Gastrocnemius medialis (tissue), 4 donors: Measurements from ENCODE around the gene GPRASP3. TPM values are rescaled to one million over a fixed set of nuclear protein-coding genes. Genes with fewer than 3 reads are reported as not detected.

Experiments used
- ATAC-seq, 2 donors: fragments of 150-250 bp; one replicate each; pipeline ENCODE4 v1.9.1; 2016
- DNase-seq, 2 donors: peaks; one replicate each; pipeline ENCODE4 v3.0.0-alpha.2; 2019
- H3K27ac ChIP-seq, 4 donors: fragments of 200-600 bp; sonication (generic); 1 replicate in 1 of 4; 2 replicates in 3 of 4; pipeline ENCODE4 v1.5.1; 2016 to 2018; ENCODE audit warnings: mild to moderate bottlenecking in 2 of 4, moderate library complexity in 1 of 4
- H3K27me3 ChIP-seq, 3 donors: fragments of 200-600 bp; sonication (generic) in 2 of 3; 1 replicate in 1 of 3; 2 replicates in 2 of 3; pipeline versions ENCODE4 v1.5.1 to v1.6.0; 2016 to 2019; ENCODE audit warnings: mild to moderate bottlenecking in 1 of 3, moderate library complexity in 1 of 3
- H3K36me3 ChIP-seq, 2 donors: fragments of 200-600 bp; sonication (generic) in 1 of 2; one replicate each; pipeline ENCODE4 v1.5.1; 2017 to 2018
- H3K4me1 ChIP-seq, 2 donors: fragments of 200-600 bp; sonication (generic) in 1 of 2; one replicate each; pipeline ENCODE4 v1.5.1; 2016 to 2017; ENCODE audit warnings: mild to moderate bottlenecking in 2 of 2
- H3K4me3 ChIP-seq, 4 donors: fragments of 200-600 bp; sonication (generic) in 3 of 4; 1 replicate in 1 of 4; 2 replicates in 3 of 4; pipeline ENCODE4 v1.5.1; 2016 to 2019; ENCODE audit warnings: mild to moderate bottlenecking in 2 of 4
- H3K9me3 ChIP-seq, 3 donors: fragments of 200-600 bp; sonication (generic) in 2 of 3; 1 replicate in 1 of 3; 2 replicates in 2 of 3; pipeline ENCODE4 v1.5.1; 2016 to 2019
- CTCF ChIP-seq, 5 experiments: fragments of 450-650 bp in 3 of 5; fragments of 200-600 bp in 2 of 5; sonication (generic) in 2 of 5; IDR thresholded peaks in 4 of 5; conservative IDR thresholded peaks in 1 of 5; 1 replicate in 4 of 5; 2 replicates in 1 of 5; pipeline ENCODE4 v1.5.1; 2016 to 2019; ENCODE audit warnings: antibody characterized with exemption in 5 of 5, mild to moderate bottlenecking in 3 of 5, moderate library complexity in 3 of 5
- POLR2A ChIP-seq, 2 donors: fragments of 450-650 bp; IDR thresholded peaks; one replicate each; pipeline ENCODE4 v1.6.1; 2017; ENCODE audit warnings: antibody characterized with exemption in 2 of 2, mild to moderate bottlenecking in 2 of 2, moderate library complexity in 2 of 2
- in situ Hi-C, 4 donors: fragments of 200-750 bp; cut with MboI; loops; one replicate each; pipeline versions ENCODE4 v1.15.0 to v1.8.0; 2017; ENCODE audit warnings: low sequenced_read_pairs in 4 of 4
- intact Hi-C: fragments of 100-400 bp; cut with DNase I; formaldehyde crosslinking; loops from one replicate; pipeline ENCODE4 v1.15.1; 2023; ENCODE audit warnings: low total_unique reads
- total RNA-seq, 4 donors: library from RNA; depleted of rRNA; stranded (reverse); fragments of >200 nt; gene quantifications; one replicate each; pipeline versions ENCODE4 v1.1.0 to v1.2.3, GENCODE V29; 2016

GPRASP3 gene
- total RNA-seq, 4 donors from 2014 or later, result 1.4 to 3.4 (median 2.7) TPM

GRCh38 chrX:102694749-102695148, 25.8 kb upstream of the GPRASP3 start:
- in situ Hi-C loops, result no loop called here

GRCh38 chrX:102696306-102696705, 24.2 kb upstream of the GPRASP3 start:
- Histone ChIP-seq H3K27ac (no peak overlapping the region), H3K4me3 (no peak overlapping the region), H3K27me3 (no peaks in the 10 kb centered on the region), H3K36me3 (no peaks in the 10 kb centered on the region), H3K9me3 (no peaks in the 10 kb centered on the region), H3K4me1 (no peaks in the 10 kb centered on the region)
- intact Hi-C loops, result no loop called here
- DNase-seq (no peak), ATAC-seq (no peak)
- in situ Hi-C loops, result no loop called here
- TF ChIP-seq POLR2A (IDR thresholded peaks at IDR 0.05) (no peak), CTCF (IDR thresholded peaks at IDR 0.05 in 4 of 5, conservative IDR thresholded peaks at IDR 0.05 in 1 of 5) (no peak)

More at GRCh38 chrX:102694749-102695148, 25.8 kb upstream of the GPRASP3 start:
- no peak for TF ChIP-seq CTCF (IDR thresholded peaks at IDR 0.05 in 4 of 5, conservative IDR thresholded peaks at IDR 0.05 in 1 of 5)
- no peak for TF ChIP-seq POLR2A (IDR thresholded peaks at IDR 0.05)
- Histone ChIP-seq H3K4me3 (no peak overlapping the region), H3K9me3 (no peaks in the 10 kb centered on the region), H3K27me3 (no peaks in the 10 kb centered on the region), H3K4me1 (no peaks in the 10 kb centered on the region), H3K27ac (no peak overlapping the region), H3K36me3 (no peaks in the 10 kb centered on the region)
- DNase-seq (no peak), ATAC-seq (no peak)
- intact Hi-C loops, result no loop called here

GRCh38 chrX:102697494-102697893, 23.0 kb upstream of the GPRASP3 start:
- H3K27ac ChIP-seq, result no peak overlapping the region
- in situ Hi-C loops, result no loop called here

GRCh38 chrX:102708900-102709299, 11.6 kb upstream of the GPRASP3 start:
- no peak overlapping the region for H3K4me3 ChIP-seq
- no peak for TF ChIP-seq CTCF (IDR thresholded peaks at IDR 0.05 in 4 of 5, conservative IDR thresholded peaks at IDR 0.05 in 1 of 5)
- TF ChIP-seq POLR2A (IDR thresholded peaks at IDR 0.05), result no peak
- no peaks in the 10 kb centered on the region for H3K4me1 ChIP-seq
- H3K27ac ChIP-seq, result no peak overlapping the region
- in situ Hi-C loops, result loop anchor here in 1 of 4 donors (25.0 kb wide), 1 partner anchor 103 kb away; no protein-coding TSS in a partner anchor
- ATAC-seq (no peak), DNase-seq (no peak)
- no peaks in the 10 kb centered on the region for H3K36me3 ChIP-seq
- no peaks in the 10 kb centered on the region for H3K9me3 ChIP-seq
- intact Hi-C loops, result no loop called here
- H3K27me3 ChIP-seq, result no peaks in the 10 kb centered on the region

More at GRCh38 chrX:102697494-102697893, 23.0 kb upstream of the GPRASP3 start:
- H3K36me3 ChIP-seq, result no peaks in the 10 kb centered on the region
- ATAC-seq (no peak), DNase-seq (no peak)
- H3K4me3 ChIP-seq, result no peak overlapping the region
- no peaks in the 10 kb centered on the region for H3K4me1 ChIP-seq
- no peaks in the 10 kb centered on the region for H3K9me3 ChIP-seq
- intact Hi-C loops, result no loop called here
- no peaks in the 10 kb centered on the region for H3K27me3 ChIP-seq
- no peak for TF ChIP-seq POLR2A (IDR thresholded peaks at IDR 0.05)
- no peak for TF ChIP-seq CTCF (IDR thresholded peaks at IDR 0.05 in 4 of 5, conservative IDR thresholded peaks at IDR 0.05 in 1 of 5)

GRCh38 chrX:102711872-102712215, 8.7 kb upstream of the GPRASP3 start:
- Histone ChIP-seq H3K27ac (no peak overlapping the region), H3K4me3 (peak overlapping the region; percentile 58 to 69 (median 60)), H3K36me3 (no peaks in the 10 kb centered on the region), H3K4me1 (no peaks in the 10 kb centered on the region), H3K27me3 (no peaks in the 10 kb centered on the region), H3K9me3 (no peaks in the 10 kb centered on the region)
- intact Hi-C loops (loop anchor here (5.0 to 10.0 kb wide), 2 partner anchors 110 to 197 kb away; partner anchors contain the start of gene TMSB15A), in situ Hi-C loops (loop anchor here in 1 of 4 donors (25.0 kb wide), 1 partner anchor 100 kb away; no protein-coding TSS in a partner anchor)
- no peak for ATAC-seq
- no peak for TF ChIP-seq POLR2A (IDR thresholded peaks at IDR 0.05)
- no peak for TF ChIP-seq CTCF (IDR thresholded peaks at IDR 0.05 in 4 of 5, conservative IDR thresholded peaks at IDR 0.05 in 1 of 5)
- no peak for DNase-seq
